HCT116 (cell line): ENCODE results near the gene COL15A1.

Source experiments
- EZH2phosphoT487 ChIP-seq: fragments of 200-600 bp; IDR thresholded peaks from 2 replicates; pipeline ENCODE4 v1.6.1; 2018; ENCODE audit warnings: antibody characterized with exemption, borderline replicate concordance
- POLR2A ChIP-seq: IDR thresholded peaks from 2 replicates; pipeline ENCODE4 v1.7.0; 2011; ENCODE audit warnings: borderline replicate concordance; ENCODE audit not compliant: insufficient read depth, insufficient read length; ENCODE audit errors: extremely low read depth
- YY1 ChIP-seq: IDR thresholded peaks from 2 replicates; pipeline ENCODE4 v1.6.1; 2011; ENCODE audit warnings: low read length, low read depth, moderate library complexity, mild to moderate bottlenecking; ENCODE audit not compliant: insufficient replicate concordance; ENCODE audit errors: extremely low read depth
- TF ChIP-seq, protein P1 (sequence below), 3 experiments: fragments of 200-600 bp in 1 of 3; sonication (generic) in 1 of 3; IDR thresholded peaks in 2 of 3; conservative IDR thresholded peaks in 1 of 3; 2 replicates each; pipeline ENCODE4 v1.5.1; 2012 to 2017; ENCODE audit warnings: low read depth in 2 of 3, low read length in 2 of 3, antibody characterized with exemption in 1 of 3, borderline replicate concordance in 1 of 3, control low read depth in 1 of 3, mild to moderate bottlenecking in 1 of 3, mixed read lengths in 1 of 3, mixed run types in 1 of 3, moderate library complexity in 1 of 3; ENCODE audit not compliant: insufficient read depth in 1 of 3

DNA sequence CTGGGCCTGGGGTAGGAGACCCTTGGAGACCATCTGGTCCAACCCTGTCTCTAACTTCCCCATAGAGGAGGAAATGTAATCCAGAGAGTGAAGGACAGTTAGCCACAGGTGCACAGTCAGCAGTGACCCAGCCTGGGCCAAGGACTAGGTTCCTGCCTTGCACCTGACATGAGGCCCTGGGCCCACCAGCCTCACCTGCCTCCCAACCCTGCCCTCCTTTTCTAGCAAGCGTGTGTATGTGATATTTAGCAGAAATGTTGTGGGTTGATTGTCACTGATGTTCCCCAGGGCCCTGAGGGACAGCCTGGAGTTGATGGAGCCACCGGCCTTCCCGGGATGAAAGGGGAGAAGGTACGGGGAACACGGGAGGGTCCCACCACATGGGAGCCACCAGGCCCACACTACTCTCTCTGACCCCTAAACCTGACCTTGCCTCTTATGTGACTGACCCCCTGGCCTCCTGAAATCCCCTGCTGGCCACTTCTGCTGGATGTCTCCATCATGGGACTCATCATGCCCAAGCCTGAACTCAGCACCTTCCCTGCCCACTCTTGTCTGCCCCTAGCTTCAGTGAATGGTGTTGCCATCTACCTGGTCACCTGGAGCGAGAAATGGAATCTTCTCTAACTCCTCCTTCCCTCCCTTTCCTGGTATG, 82.0 kb downstream of the COL15A1 start:
- TF ChIP-seq, protein P1, sequence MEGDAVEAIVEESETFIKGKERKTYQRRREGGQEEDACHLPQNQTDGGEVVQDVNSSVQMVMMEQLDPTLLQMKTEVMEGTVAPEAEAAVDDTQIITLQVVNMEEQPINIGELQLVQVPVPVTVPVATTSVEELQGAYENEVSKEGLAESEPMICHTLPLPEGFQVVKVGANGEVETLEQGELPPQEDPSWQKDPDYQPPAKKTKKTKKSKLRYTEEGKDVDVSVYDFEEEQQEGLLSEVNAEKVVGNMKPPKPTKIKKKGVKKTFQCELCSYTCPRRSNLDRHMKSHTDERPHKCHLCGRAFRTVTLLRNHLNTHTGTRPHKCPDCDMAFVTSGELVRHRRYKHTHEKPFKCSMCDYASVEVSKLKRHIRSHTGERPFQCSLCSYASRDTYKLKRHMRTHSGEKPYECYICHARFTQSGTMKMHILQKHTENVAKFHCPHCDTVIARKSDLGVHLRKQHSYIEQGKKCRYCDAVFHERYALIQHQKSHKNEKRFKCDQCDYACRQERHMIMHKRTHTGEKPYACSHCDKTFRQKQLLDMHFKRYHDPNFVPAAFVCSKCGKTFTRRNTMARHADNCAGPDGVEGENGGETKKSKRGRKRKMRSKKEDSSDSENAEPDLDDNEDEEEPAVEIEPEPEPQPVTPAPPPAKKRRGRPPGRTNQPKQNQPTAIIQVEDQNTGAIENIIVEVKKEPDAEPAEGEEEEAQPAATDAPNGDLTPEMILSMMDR (IDR thresholded peaks at IDR 0.05 in 2 of 3, conservative IDR thresholded peaks at IDR 0.05 in 1 of 3; ENCODE audit: borderline replicate concordance in 1 of 3, insufficient read depth in 1 of 3, low read depth in 2 of 3, low read length in 2 of 3), result peak in 1 of 3 experiments; percentile 24; a peak in 3 of 6 replicates
- TF ChIP-seq YY1 (no peak), EZH2phosphoT487 (no peak), POLR2A (no peak)
